HG03196 (cell line): ENCODE measurements around the gene CALCR.
"Not testable (repeated sequence)": the region's sequence is repeated elsewhere in the genome, so short reads cannot be mapped to it uniquely, and the experiment has no call there.

Source experiments
- ATAC-seq: cut with Tn5 transposase; IDR thresholded peaks from one replicate; pipeline ENCODE4 v1.9.1; 2021; ENCODE audit not compliant: unreplicated experiment

CALCR gene

GRCh38 chr7:93562936-93563335 is 11.6 kb downstream of the CALCR start:
- ATAC-seq: no peak

DNA sequence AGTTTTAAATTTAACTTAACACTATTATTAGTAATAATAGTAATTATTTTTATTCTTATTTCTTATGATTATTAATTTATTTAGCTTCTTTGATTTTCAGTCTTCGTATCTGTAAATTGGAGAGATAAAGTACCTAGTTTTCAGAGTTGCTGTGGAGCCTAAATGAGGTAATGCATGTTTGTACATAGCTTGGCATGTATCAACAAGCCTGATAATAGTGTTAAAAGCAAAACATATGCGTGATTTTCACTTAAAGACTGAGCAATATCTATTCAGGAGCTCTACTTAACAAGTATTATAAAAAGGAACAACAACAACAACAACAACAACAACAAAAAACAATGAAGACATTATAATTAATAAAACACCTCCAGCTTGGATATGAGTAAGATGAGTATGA is 12.4 kb downstream of the CALCR start:
- ATAC-seq: no peak

GRCh38 chr7:93559639-93560491 is 14.7 kb downstream of the CALCR start:
- ATAC-seq: no peak

DNA sequence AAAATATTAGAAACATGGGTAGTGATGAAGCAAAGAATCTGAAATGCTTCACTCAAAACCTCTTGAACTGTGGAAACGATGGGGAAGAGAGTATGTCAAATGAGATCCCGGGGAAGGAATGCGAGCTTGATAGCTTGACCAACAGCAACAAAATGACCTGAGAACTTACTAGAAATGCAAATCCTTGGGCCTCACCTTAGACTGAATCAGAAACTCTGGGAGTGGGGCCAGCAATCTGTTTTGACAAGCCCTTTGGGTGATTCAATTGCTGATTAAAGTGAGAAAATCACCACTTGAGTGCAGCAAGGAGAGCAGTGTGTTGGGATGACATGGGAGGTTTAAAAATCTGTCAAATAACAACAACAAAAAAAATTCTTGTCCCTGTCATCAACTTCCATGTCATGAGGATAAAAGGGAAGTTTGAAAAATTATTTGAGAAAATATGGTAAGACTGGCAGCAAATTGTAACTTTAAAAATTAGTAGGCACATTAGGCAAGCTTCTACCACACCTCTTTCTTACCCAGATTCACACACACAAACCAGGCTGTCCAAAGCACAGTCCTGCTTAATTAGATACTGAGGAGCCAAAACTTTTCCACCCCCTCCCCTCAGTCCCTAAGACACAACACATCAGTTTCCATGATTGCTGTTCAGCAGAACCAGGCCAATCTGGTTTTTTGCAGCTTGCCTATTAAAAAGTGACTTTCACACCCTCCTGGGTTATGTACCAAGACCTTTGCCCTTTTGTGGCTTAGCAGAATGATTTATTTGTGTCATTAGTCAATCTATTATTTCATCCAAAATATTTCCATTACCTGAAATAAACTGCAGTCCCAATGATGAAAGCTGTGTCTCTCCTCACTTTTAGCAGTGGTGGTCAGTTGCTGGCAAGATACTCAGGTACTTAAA is 15.6 kb downstream of the CALCR start:
- ATAC-seq: no peak

DNA sequence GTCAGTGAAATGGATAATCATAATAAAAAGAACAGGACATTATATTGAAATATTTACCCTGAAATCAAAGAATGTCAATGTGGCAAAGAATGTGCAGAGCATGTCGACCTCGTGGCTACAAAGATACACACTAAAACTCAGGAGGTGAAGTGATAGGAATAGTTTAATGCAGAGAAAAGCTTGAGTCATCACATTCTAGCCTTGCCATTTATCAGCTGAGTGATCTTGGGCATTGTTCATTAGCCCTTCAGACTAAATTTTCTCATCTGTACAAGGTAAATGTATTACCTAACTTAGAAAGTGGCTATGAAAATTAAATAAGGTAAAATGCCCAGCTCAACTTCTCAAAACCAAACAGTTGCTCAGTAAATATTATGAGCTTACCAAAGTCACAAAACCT is 22.6 kb downstream of the CALCR start:
- ATAC-seq: no peak

DNA sequence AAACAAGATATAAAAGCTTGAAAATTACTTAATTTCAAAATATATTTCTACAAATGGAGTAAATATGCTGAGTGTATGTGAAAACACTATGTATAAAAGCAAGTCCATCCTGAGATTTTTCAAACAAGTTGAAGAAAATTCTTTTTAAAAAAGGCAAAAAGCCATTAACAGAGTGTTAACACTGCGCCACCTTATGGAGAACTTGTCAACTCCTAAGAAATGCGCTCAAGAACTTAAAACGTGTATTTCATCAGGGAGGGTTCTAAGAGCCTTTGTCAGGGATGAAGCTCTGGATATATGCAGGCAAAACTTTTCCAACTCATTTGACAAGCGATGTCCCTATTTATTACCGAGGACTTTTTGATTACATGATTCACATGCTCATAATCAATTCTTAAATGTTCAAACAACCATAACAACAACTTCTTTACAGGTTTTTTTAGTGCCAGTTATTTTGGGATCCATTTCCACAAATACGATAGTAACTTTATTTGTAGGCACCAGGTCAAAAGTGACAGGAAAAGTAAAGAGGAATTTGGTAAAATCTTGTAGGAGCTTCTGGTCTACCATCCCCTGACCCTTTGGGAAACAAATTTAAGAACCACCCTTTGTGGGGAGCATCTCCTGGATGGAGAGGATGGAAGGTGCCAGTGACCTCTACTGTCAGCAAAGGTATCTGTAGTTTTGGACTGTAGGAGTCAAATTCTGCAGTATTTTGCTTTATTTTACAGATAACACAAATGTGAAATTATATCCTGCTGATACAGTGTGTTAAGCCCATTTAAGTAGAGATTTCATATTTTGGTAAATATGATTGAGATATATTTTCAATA is 23.2 kb downstream of the CALCR start:
- ATAC-seq: no peak

- ATAC-seq: no peak
Observed at GRCh38 chr7:93547716-93548115, 26.8 kb downstream of the CALCR start.

- no peak for ATAC-seq
Observed at GRCh38 chr7:93544691-93545090, 29.8 kb downstream of the CALCR start.

GRCh38 chr7:93538061-93538460 is 36.5 kb downstream of the CALCR start:
- ATAC-seq: no peak

GRCh38 chr7:93535616-93536015 is 38.9 kb downstream of the CALCR start:
- ATAC-seq: no peak

- no peak for ATAC-seq
Observed at GRCh38 chr7:93530701-93531100, 43.8 kb downstream of the CALCR start.

- ATAC-seq: no peak
Observed at GRCh38 chr7:93516834-93517233, 57.7 kb downstream of the CALCR start.

GRCh38 chr7:93515144-93515543 is 59.4 kb downstream of the CALCR start:
- no peak for ATAC-seq

DNA sequence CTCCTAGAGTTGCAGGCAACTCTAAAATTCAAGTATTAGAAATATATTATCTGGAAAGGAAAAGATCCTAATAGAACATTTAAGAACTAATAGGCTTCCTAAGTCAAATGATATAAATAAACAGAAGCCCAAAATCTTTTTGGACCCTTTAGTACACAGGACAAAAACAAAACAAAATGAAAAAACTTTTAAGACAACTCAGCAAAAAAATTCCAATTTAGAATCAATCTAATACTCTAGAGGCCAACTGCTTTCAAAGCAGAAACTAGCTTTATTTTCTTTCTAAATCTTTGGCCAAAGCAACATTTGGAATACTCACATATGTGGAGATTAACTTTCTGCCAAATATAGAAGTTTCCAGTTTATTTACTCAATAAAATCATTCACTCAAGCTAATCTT is 65.2 kb downstream of the CALCR start:
- no peak for ATAC-seq

DNA sequence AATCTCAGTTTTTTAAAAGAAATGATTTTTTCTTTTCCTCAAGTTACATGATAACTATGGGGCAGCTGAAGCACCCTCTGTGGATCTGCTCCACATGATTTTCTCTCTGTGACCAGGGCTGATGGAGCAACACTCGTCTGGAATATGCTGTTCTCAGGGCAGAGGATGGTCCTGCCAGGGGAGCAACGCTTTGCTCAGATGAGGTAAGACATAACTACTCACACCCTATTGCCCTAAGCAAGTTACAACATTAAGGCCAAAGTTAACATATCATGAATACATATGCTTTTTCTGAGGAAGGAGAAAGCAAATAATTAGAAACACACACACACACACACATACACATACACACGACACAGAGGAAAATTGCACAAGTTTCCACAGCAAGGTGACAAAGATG is 71.4 kb downstream of the CALCR start:
- ATAC-seq: no peak

DNA sequence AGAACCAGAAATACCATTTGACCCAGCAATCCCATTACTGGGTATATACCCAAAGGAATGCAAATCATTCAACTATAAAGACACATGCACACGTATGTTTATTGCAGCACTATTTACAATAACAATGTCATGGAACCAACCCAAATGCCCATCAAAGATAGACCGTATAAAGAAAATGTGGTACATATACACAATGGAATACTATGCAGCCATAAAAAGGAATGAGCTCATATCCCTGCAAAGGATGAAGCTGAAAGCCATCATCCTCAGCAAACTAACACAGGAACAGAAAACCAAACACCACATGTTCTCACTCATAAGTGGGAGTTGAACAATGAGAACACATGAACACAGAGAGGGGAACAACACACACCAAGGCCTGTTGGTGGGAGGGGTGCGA is 82.7 kb downstream of the CALCR start:
- not testable (repeated sequence) for ATAC-seq

DNA sequence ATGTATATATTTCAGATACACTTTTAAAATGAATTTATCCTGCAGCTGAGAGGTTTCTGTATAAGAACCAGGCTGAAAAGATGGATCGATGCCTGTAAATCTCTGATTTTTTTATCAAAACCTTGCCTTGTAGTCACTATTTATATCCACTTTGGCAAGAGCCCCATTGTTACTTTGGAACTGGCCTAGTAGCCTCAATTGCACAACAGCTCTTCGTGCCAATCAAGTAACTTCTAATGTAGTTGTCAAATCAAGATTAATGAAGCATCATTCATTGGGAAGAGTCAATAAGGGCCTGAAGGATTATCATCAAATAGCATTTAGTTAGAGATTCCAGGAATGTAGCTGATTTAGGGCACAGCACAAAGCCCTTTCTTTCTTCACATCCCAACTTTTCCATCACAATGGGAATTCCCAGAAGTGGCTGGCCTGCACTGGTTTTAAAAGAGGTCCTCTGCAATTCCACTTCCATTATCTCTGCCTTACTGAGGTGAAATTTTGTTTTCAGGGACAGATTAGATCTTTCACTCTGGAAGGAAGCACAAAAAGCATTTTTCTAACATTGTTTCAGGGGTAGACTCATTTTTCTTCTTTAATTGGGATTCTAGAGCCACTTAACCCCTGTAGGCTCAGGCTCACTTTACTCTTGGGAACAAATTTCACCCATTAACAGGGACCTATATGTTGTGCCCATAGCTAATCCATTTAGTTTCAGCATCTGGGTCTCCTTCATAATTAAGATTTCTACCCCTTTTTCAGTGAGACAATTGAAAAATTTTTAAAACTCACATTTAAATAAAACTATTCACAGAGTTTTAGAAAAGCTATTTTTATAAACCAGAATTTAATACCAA is 97.8 kb downstream of the CALCR start:
- no peak for ATAC-seq

DNA sequence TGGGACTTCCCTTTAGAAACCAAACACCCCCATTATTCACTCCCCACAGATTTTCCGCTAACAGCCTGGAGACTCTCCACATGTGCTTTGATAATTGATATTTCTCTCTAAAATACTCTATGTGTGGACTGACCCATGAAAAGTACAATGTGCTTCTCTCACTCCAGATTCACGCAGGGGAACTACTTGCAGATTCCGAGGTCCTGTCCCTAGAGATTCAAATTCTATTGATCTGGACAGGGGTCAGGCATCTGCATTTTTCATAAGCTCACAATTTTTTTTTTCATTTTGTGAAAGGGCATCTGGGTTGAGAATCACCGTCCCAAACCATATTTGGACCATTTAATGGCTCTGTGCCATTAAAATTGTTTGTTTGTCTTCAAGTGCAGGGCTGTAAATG is 98.7 kb downstream of the CALCR start:
- ATAC-seq: no peak

DNA sequence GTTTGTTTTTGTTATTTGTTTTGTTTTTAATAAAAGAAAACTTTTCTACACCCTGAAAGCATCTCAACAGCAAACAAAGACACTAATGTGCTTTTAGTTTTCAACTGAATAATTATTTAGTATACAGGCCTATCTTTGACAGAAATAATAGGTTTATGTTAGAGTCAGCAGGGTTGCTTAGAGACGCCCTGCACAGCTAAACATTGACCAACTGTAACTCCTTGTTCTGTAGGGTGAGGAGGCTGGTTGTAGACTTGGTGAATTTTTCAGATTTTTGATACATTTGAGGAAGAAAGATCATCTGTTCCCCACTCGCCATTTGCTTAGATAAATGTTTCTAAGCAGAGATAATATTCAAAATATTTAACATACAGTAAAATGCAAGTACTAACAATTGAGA is 103.1 kb downstream of the CALCR start:
- no peak for ATAC-seq

DNA sequence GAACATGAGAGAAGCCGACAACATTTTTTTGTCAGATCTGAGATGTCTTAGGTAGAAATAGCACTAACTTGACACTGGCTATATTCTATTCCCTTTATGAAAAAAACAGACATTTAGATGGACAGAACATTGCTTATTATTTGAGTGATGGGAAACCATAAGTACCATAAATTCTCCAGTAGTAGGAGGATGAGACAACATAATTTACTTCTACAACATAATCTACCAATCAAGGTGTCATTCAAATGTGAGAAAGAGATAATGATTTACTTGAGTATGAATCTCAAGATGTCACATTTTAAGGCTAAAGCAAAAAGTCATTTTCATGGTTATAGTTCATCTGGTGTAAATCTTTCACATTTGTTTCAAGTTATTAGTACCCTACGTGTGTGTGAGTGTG is 110.8 kb downstream of the CALCR start:
- no peak for ATAC-seq
